ENCODE data around the gene NBPF20. TPM values are rescaled to one million over a fixed set of nuclear protein-coding genes. Genes with fewer than 3 reads are reported as not detected.
"Not testable (repeated sequence)": the region's sequence is repeated elsewhere in the genome, so short reads cannot be mapped to it uniquely, and the experiment has no call there.

The NBPF20 gene
- total RNA-seq, 1 donor = 0.54 TPM

DNA sequence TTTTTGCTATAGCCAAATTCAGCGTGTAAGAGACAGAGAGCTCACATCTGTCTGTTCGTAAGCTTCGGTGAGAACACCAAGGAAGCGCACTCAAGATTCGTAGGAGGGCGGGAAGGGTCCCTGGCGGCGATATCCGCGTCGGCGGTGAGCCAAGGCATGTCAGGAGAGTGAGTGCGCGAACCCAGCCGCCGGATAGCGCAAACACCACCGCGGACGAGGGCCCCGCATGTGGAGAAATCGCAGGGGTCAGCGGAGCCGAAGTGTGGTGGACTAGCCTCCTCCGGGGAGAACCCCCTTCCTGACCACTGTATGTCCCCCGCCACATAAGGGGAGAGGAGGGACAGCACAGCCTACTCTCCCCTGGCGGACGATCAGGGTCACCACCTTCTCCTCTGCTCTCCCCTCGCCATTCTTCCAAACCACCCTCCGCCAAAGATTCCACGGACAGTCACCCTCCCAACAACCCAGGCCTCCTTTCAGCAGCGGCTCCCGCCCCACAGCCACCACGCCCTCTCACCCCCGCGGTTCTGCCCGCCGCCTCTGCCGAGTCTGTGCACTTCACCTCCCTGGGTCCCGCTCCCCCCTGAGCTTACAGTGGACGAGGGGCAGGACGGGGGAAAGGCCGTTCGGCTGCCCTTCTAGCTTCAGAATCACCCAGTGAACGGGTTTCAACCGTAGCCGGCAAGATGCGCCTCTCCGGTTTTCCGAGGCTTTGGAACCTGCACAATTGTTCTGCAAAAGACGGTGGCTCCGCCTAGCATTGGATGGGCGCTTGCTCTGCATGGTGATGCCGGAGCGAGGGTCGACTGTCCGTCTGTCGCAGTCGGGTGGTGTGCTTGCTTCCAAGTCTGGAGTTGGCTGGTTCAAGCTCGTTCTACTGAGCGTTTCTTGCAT is 6.2 kb upstream of the NBPF20 start:
- not testable (repeated sequence) for DNase-seq (ENCODE audit: low read depth in 2 of 3, low spot score in 2 of 3)

DNA sequence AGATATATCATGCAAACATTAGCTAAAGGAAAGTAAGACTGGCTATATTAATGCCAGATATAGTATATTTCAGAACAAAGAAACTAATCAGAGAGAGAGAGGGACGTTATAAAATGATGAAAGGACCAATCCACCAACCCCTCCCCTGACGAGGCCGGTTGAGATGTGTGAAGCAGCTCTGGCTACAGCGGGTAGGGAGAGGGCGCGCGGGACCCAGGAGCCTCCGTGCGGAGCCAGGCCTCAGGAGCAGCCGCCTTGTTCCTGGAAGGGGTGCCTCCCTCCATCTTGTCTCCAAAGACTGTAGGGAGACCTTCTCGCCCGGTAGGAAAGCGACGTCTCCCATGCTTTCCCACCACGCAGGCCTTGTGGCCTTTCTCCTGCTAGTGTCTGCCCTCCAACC is 5.4 kb upstream of the NBPF20 start:
- not testable (repeated sequence) for DNase-seq (ENCODE audit: low read depth in 2 of 3, low spot score in 2 of 3)

DNA sequence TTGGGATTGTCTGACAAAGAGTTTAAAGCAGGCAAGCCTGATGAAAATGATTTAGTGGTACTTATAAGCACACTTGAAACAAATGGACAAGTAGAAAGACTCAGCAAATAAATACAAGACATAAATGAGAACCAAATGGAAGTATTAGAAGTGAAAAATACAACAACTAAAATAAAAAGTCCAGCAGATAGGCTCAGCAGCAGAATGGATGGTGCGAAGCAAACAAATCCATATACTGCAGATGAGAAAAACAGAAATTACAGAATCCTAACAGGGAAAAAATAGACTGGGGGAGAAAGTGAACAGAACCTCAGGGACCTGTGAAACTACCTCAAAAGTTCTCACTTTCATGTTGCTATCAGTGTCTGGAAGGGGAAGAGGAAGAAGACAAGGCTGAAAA is 3.9 kb upstream of the NBPF20 start:
- DNase-seq (ENCODE audit: low read depth in 2 of 3, low spot score in 2 of 3) = not testable (repeated sequence)

GRCh38 chr1:145424612-145425435 is 579 bp downstream of the NBPF20 start:
- DNase-seq (ENCODE audit: low read depth in 2 of 3, low spot score in 2 of 3) = peak in 2 of 3 donors; percentile 8 to 20

GRCh38 chr1:145415149-145415548 is 10.3 kb downstream of the NBPF20 start:
- DNase-seq (ENCODE audit: low read depth in 2 of 3, low spot score in 2 of 3) = not testable (repeated sequence)

GRCh38 chr1:145407266-145407665 is 18.1 kb downstream of the NBPF20 start:
- not testable (repeated sequence) for DNase-seq (ENCODE audit: low read depth in 2 of 3, low spot score in 2 of 3)

GRCh38 chr1:145404949-145405348 is 20.5 kb downstream of the NBPF20 start:
- DNase-seq (ENCODE audit: low read depth in 2 of 3, low spot score in 2 of 3) = not testable (repeated sequence)

DNA sequence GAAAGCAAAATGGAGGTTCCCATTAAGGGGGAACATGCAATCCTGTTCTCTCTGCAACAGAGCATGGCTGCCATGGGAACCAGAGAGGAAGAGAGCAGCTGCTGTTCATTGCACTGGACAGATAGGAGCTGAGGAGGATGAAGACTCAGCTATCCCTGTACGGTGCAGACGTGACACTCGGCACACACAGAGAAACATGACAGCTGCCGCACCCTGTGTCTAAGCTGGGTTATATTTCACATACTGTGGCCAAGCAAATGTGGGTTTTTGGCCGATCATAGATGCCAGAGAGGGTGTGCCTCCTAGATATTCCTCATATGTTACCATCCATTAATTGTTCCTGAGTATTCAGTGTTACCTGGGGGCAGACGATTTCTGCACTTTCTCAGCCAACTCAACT is 24.7 kb downstream of the NBPF20 start:
- DNase-seq (ENCODE audit: low read depth in 2 of 3, low spot score in 2 of 3) = not testable (repeated sequence)

Small RNA genes within 50 kb of the gene (small RNA-seq; reads per million reads assigned to genes)
- gene RF00003 = 76.5 reads per million, percentile 97 among the genes with 10 or more reads in this experiment

Other genes with a start within 250 kb of the NBPF20 start
- gene PPIAL4D, start 183.4 kb downstream of the NBPF20 start, total RNA-seq = not detected
- 21.8 TPM for gene GPR89A, start 182.4 kb upstream of the NBPF20 start, total RNA-seq